HUDEP-2 (cell line): ENCODE measurements around the gene NF1.
"Not testable (repeated sequence)": the region's sequence is repeated elsewhere in the genome, so short reads cannot be mapped to it uniquely, and the experiment has no call there.

Experiments used
- DNase-seq, 76 experiments: peaks; one replicate each; lab custom pipeline; 2025; ENCODE audit not compliant: unreplicated experiment in 76 of 76; lab: John Stamatoyannopoulos, UW

NF1 gene

GRCh38 chr17:31373150-31374093 is 278.6 kb downstream of the NF1 start:
- DNase-seq: peak in 28 of 76 experiments; percentile 7 to 57 (median 32)

GRCh38 chr17:31374094-31374447 is 279.3 kb downstream of the NF1 start:
- DNase-seq: no peak

GRCh38 chr17:31374503-31374902 is 279.7 kb downstream of the NF1 start:
- DNase-seq: no peak

- no peak for DNase-seq
These were observed 283.9 kb downstream of the NF1 start for GRCh38 chr17:31378638-31379037.

- no peak for DNase-seq
These were observed 284.9 kb downstream of the NF1 start for GRCh38 chr17:31379597-31380205.

- no peak for DNase-seq
These were observed 286.4 kb downstream of the NF1 start for GRCh38 chr17:31381165-31381668.

- not testable (repeated sequence) for DNase-seq
These were observed 288.0 kb downstream of the NF1 start for GRCh38 chr17:31382668-31383275.

GRCh38 chr17:31383488-31383887 is 288.7 kb downstream of the NF1 start:
- DNase-seq: peak in 1 of 76 experiments; percentile 2

- DNase-seq: no peak
These were observed 290.9 kb downstream of the NF1 start for GRCh38 chr17:31385428-31386285.

- DNase-seq: no peak
These were observed 291.8 kb downstream of the NF1 start for GRCh38 chr17:31386542-31387075.

GRCh38 chr17:31387438-31387837 is 292.7 kb downstream of the NF1 start:
- no peak for DNase-seq

- DNase-seq: no peak
These were observed 293.6 kb downstream of the NF1 start for GRCh38 chr17:31388351-31388750.

- peak in 19 of 76 experiments; percentile 3 to 33 (median 11) for DNase-seq
These were observed 294.2 kb downstream of the NF1 start for GRCh38 chr17:31388770-31389656.

- no peak for DNase-seq
These were observed 295.0 kb downstream of the NF1 start for GRCh38 chr17:31389657-31390381.

- no peak for DNase-seq
These were observed 295.6 kb downstream of the NF1 start for GRCh38 chr17:31390426-31390747.

GRCh38 chr17:31390748-31391495 is 296.1 kb downstream of the NF1 start:
- DNase-seq: no peak

GRCh38 chr17:31391496-31391949 is 296.7 kb downstream of the NF1 start, which contains the start of gene RAB11FIP4:
Gene RAB11FIP4, plus strand, starts transcription at chr17:31391675. Its CDS starts 178 bp downstream, at chr17:31391853.
- no peak for DNase-seq
